ENCODE data around the gene ETV5.
A peak's percentile ranks its signal among the peaks of the same experiment; 100 is the strongest.

The ETV5 gene

DNA sequence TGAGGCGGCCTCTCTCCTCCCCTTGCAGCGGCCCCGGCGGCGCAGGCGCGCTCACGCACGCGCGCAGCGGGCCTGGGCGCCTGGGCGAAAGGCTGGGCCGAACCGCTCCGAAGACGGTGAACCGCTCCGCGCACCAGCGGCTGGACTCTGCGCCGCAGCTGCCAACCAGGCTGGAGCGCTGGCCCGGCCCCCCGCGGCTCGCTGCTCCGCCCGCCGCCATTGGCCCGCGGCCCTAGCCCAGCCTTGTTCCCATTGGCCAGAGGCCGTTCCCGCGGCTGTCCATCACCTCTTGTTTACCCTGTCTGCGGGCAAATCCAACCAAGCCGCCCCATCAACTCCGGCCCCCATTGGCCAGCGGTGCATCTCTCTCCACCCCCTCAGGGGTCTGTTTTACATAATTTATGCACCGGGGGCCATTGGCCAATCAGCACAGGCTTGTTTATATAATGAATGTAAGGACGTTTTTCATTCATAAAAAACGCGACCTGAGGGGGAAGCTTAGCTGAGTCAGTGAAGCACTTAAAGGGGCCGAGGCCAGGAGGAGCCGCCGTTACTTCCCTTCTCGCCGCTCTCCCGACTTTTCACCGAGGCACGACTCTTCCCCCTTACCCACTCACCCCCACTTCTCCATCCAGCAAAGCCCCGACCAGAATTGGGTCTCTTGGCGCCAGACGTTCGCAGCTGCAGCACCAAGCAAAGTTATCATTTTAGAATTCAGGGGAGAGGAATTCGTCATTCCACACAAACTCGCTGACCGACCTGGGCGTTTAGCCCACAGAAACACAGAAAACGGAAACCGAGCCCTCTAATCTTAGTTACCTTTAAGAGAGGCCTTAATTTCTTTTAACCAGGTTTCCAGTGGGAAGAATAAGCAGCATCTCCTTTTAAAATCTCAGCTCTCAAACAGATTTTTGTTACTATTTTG lies at the start of gene ETV5:
Gene ETV5, minus strand, starts transcription at position 149 of the 925 bp plus-strand sequence. CDS start 3,221 bp downstream, outside the sequence.
- peak; percentile 92 to 97 for DNase-seq

DNA sequence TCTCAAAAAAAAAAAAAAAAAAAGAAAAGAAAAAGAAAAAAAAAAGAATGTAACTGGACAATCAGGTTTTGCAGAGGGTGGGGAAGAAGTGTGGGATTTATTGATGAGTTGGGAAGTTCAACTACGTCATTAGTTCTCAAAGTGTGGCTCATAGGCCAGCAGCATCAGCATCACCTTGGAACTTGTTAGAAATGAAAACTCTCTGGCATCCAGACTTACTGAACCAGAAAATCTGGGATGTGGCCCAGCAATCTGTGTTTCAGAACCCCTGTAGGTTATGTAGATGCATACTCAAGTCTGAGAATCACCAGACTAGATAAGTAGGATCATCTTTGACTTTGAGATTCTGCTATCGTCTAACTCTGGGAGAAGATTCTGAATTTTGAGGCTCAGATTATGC lies 45.8 kb upstream of the ETV5 start:
- no peak for DNase-seq

DNA sequence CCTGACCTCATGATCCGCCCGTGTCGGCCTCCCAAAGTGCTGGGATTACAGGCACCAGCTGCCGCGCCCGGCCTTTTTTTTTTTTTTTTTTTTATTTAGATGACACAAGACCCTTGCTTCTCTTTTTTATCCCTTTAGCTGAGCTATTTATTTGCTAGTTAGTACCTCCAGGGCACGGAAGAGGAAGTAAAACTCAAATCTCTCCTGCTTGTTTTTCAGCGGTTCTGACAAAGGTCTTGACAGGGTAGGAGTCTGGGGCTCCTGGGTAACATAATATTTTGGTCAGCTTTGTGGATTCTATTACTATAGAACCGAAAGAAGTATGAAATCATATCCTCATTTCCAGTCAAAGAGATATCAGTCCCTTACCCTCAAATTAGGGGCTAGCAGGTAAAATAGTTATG lies 44.0 kb upstream of the ETV5 start:
- peak; percentile 37 to 44 for DNase-seq

DNA sequence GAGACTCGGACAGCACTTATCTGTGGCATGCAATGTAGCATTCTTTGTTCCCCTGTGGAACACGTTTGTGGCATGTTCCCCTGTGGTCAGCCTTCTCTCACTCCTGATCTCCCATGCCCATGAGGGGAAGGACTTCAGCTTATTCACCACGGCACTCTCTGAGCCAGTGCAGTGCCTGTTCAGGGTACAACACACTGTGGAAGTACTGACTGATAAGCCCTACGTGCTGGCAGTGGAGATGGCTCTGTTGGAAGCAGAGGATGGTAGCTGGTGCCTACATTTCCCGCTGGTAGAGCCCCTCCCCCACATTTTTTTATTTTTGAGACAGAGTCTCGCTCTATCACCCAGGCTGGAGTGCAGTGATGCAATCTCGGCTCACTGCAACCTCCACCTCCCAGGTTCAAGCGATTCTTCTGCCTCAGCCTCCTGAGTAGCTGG lies 43.5 kb upstream of the ETV5 start:
- DNase-seq: no peak

DNA sequence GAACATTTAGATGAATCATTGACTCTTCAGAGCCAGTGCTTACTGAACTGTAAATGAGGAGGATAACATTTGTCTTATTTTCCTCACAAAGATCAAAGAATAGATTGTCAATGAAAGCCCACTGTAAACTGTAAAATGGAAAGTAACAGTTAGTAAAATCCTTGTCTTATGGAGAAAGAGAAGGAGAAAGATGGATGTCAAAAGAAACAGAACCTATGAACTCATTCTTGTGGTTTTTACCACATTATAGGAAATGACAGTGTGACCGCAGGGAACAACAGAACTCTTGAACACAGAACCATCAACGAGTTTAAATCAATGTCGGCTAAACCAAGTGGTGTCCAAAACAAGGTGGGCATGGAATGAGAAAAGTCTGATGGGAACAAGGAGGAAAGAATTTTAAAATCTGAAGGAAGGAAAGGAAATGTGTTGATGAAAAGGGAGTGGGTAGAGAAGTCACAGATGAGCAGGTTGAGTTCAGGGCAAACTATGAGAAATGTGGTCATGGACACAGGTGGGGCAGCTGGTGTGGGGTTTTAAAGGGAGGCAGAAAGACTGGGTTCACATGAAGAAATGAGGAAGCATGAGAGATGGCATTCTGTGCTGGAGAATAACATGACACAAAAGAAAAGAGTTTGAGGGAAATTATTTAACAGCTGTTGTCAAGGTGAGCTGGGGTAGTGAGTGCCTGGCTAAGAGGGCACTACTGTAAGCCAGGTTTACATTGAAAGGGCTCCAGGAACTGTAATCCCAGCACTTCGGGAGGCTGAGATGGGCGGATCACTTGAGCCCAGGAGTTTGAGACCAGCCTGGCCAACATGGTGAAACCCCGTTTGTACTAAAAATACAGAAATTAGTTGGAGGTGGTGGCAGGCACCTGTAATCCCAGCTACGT lies 42.4 kb upstream of the ETV5 start:
- peak in 1 of 2 donors; percentile 21 for DNase-seq

DNA sequence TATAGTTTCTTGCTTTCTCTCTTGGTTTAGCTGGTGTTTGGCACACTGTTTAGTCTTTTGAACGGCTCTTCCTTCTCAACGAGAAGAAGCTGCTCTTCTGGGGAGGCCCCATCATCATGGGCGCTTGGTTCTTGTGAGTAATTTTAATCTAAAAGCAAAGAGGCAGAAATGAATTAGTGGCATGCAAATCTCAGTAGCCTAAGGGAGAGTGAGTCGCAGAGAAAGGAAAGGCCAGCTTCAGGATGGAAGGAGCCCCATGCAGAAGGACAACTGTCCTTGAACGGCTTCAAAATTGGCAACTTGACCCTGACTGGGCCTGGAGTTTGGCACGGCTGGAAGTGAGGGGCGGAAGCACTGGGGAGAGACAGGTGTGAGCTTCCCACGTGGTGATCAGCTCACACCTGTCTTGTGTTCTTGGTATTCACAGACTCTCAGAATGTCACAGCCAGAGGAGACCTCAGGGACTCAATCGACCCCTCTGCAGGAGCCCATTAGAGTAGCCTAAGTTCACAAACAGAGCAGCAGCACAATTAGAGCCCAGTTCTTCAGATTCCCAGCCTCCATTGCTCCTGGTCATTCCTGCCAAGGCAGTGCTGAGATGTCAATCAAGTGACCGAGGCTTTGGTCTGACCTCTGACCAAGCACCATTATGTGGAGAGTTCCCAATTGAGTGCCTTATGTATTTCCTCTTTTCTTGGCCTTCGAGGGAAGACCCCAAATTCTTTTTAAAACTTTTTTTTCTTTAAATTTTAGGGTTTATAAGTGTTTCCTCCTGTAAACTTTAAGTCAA lies 41.3 kb upstream of the ETV5 start:
- DNase-seq: no peak

DNA sequence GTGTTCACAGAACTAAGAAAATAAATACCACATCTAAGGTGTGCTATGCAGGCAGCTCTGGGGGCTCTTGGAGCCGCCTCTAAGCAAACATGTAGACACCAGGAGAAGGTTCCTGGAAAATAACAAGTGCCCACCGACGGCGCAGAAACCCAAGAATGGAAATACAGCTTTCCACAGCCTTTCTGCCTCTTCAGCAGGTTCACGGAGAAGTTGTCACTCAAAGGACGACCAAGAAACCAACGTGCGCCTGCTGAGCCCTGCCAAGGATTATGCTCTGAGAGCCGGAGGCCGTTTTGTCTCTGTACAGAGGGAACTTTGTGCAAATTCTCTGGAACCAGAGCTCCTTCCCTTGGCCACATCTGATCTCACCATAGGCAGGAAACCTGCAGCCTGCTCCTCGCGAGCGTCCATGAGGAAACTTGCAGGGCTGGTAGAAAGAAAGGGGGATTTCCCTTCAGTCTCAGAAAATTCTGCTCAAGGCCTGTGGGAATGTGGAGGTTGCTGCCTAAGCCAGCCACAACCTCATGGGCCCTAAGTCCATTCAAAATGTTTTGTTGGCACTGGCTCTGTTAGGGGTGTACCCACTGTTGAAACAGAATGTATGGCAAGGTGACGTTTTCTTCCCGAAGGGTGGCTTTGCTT lies 40.6 kb upstream of the ETV5 start:
- no peak for DNase-seq

DNA sequence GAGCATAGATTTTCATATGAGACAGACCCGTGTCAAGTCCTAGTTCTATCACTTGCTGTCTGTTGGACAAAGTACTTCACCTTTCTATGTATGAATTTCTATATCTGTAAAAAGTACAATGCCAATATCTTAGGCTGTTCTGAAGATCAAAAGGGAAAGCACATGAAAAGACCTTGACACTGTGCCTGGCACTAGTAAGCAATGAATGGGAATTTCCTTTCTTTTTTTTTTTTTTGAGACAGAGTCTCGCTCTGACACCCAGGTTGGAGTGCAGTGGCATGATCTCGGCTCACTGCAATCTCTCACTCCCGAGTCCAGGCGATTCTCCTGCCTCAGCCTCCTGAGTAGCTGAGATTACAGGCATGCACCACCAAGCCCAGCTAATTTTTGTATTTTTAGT lies 35.4 kb upstream of the ETV5 start:
- DNase-seq: no peak

DNA sequence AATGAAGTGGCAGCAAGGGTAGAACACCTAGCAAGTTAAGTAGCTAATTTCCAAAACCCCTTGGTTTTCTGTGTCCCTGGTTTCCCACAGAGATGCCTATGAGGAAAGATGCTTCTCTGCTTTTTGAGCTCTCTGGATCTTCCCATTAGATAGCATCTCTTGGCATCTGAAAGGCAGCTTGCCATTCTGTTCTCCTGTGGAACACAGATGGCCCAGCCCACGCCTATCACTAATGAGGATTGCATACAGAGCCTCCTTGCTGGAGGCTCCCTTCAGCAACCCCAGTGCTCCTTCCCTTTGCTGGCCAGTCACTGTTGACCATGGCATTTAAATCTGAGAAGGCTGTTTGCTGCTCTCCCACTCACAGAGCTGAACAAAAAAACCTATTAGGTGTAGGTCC lies 34.4 kb upstream of the ETV5 start:
- no peak for DNase-seq

DNA sequence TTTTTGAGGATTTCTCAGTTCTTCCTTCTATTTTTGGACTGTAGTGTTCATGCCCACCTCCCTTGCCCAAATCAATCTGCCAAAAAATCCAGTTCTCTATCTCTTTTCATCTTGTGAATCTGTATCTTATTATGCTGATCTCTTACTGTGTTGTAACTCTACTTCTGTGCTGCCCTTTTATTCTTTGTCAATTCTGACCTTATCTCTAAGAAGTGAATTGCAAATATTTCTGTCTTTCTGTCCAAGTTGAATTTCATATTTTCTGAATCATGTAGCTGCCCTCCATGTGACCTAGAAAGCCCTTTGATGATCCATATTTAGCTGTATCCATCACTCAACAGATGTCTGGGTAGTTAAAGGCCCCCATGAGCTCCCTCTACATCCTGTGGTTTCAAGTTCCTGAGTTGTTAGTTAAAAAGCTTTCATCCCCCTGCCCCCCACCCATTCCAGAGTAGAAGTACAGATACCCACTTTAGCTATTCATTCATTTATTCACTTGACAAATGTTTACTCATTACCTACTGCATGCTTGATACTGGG lies 33.6 kb upstream of the ETV5 start:
- DNase-seq: no peak

DNA sequence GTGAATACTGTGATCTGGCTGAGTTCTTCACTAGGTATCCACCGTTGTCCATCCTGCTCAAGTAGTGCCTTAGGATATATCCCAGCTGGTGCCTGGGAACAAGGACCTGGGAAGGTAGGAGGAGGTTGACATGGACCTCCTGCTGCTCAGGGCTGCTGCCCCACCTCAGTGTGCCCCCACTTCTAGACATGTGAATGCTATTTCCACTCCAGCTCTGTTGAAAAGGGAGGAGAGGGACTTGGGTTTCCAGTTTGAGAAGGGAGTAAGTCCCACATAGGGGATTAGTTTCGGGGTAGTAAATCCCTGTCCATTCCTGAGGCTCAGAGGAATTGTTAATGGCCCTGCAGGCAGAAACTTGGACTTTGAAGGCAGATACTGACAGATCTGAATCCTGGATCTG lies 32.9 kb upstream of the ETV5 start:
- DNase-seq: no peak

DNA sequence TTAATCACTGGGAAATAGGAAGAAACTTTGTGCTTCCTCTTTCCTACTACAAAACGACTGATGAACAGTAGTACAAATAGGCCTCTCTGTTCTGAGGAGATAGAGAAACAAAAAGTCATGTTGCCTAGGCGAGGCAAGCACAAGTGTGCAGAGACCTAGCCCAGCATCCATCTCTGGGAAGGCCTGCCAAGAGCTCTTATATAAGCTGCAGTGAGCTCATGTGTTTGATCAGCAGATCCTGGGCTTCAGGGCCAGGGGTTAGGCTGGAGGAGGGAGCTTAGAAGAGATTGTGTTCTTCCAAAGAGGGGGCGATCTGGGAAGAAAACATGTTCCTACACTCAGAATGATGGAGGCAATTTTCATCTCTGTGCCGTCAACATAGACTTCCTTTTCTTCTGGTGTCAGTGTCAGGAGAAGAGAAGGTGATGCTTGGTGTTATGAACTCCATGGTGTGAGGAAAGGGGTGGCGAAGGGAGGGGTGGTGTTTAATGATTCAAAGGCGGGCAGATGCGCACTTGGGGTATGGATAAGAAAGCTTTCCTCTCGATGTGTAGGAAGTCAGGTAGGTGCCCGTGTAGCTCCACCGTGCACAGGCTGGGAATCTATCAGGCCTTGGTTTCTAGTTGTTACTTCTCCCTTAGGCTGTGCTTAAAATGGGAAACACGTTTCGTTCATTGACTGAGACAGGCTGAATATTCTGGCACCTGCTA lies 29.5 kb upstream of the ETV5 start:
- no peak for DNase-seq

DNA sequence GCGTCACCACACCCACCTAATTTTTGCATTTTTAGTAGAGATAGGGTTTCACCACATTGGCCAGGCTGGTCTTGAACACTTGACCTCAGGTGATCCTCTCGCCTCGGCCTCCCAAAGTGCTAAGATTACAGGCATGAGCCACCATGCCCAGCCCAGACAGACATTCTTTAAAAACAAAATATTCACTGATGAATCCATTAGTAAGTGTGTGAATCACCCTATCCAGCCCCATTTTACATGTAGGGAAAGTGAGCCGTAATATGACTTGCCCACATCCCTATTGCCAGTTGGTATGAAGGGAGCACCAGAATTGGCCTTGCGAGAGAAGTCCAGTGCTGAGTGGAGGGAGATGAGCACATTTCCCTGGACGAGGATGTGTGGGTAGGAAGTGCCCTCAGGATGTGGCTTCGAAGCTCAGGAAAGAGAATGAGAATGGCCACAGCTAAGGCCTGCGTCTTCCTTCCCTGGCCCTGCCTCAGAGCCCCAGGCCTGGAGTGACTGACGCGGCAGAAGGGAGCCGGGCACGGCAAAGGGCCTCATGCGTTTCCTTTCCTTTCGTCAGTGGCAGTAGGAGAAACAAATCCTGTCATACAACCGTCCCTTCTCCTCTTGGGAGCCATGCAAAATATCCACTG lies 28.3 kb upstream of the ETV5 start:
- no peak for DNase-seq

DNA sequence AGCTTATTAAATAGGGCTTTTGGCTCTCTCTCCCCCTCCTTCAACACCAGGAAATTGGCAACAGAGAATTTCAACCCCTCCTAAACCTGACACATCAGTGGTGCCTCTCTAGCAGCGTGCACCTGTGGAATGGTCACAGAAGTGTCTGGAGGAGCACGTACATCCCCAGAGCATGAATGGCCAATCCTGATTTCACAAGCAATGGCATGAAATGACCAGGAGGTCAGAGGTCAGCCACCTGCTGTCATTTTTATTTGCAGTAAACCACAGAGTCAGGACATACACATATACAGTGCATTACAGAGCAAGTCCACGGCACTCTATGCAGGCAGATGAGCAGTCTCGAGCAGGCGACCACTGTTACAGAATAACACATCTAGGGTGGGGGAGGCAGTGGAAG lies 25.1 kb upstream of the ETV5 start:
- DNase-seq: no peak

DNA sequence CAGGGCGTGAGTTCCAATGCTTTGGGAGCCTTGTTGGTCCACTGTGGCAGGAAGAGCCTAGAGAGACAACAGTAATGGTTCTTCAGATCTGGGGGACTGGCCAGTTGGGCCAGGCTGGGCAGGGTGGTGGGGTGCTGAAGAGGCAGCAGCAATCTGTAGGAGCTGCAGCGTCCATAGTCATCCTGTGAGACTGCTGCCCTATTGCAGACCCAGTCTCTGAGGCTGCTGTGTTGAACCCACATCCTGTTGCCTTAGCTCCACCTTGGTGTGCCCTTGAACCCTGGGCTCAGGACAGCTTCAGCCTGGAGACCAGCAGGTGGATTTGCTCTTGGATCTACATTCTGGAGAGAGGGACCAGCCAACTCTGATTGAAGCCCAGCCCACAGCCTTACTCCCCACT lies 23.6 kb upstream of the ETV5 start:
- no peak for DNase-seq

DNA sequence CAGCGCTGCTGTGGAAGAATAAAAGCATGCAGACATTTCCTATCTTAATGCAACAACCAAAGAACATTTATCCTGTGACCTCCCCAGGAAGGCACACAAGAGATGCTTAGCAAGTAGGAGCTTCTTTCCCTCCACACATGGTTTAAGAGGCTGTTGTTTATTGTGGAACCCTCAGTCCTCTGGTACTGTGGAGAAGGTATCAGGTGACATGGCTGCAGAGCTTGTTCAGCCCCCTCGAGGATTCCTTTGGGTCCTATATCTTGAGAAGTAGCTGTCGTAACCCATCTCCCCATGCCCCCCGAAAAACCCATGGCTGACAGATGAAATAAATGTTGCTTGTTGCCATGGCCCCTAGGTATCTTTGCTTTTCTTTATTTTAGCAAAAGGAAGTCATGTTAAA lies 20.3 kb upstream of the ETV5 start:
- DNase-seq: no peak

DNA sequence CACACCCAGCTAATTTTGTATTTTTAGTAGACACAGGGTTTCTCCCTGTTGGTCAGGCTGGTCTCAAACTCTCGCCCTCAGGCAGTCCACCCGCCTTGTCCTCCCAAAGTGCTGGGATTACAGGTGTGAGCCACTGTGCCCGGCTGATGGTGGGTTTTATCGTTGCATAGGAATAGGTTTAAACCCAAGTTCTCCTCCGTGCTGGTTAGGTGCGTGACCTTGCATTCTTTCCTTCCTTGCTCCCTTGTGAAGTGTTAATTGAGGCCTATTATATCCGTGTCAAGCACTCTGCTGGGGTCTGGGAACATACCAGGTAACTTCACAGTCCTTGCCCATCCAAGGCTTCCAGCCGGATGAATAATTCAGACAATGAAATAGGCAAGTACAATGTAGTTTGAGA lies 19.3 kb upstream of the ETV5 start:
- no peak for DNase-seq

DNA sequence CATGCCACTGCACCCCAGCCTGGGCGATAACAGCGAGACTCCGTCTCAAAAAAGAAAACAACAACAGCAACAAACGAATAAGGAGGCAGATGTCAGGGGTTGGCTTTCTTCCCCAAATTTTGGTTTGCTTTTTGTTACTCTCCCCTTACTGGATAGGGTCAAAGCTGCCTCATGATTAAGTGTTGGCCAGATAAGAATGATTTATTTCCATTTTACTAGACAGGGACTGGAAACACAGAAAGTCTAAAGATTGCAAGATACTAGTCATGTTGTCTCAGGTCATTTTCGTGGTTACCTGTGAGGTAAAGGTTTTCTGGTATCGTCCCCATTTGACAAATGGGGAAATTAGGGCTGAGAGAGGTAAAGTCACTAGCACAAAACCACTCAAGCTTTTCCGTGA lies 18.6 kb upstream of the ETV5 start:
- DNase-seq: no peak

DNA sequence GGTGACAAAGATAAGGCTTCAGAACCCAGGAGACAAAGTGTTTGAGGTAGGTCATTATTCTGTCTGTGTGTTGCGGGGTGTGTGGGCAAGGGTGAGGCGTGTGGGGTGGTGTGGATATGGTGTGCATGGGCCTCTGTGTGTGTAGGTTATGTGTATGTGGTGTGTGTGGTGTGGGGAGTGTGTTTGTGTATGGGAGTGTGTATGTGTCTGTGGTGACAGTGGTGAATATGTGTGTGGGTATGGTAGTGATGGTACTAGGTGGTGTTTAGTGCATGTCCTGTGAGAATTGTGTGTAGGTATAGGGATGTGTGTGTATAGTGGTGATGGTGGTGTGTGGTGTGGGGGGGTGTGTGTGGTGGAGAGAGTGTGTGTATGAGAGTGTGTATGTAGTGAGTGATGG lies 16.2 kb upstream of the ETV5 start:
- no peak for DNase-seq

DNA sequence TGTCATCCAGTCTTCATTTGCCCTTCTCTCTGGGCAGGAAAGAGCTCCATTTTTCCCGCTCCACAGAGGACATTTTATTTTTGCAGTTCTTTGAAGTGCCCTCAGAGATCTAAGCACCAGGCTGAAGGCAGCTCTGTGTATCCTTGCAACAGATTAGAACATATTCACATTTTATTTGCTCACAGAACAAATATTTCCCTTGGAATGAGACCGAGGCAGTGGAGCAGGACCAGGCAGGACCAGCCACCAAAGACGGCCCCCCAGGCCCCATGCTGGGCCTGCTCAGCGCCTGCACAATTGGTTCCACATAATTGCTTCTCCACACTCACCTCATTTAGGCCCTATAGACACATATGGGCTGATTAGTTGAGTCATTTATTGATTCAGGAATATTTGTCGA lies 15.7 kb upstream of the ETV5 start:
- no peak for DNase-seq

DNA sequence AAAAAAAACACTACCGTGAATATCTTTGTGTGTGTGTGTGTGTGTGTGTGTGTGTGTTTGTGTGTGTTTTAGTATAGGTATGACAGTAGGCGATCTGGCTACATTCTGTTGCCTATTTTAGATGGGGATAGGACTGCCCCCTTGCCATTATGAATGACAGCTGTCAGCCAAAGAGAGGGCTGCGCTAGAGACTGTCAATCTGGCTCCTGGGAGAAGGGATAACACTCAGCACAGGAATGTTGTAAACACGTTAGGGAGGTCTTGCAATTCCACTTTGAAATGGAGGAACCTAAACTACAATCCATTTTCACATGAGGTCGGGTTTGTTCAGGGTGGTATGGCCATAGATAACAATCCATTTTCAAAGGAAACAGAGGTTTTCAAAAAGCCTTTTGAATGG lies 14.1 kb upstream of the ETV5 start:
- no peak for DNase-seq
